HG02610 (cell line): ENCODE results near the gene CEMIP2.

ENCODE experiments used
- ATAC-seq: cut with Tn5 transposase; IDR thresholded peaks from one replicate; pipeline ENCODE4 v1.9.1; 2021; ENCODE audit warnings: mild to moderate bottlenecking, moderate library complexity; ENCODE audit not compliant: unreplicated experiment

Gene CEMIP2

GRCh38 chr9:71770170-71770569 is 1.9 kb upstream of the CEMIP2 start:
- no peak for ATAC-seq

- ATAC-seq: peak; percentile 30
Measured at GRCh38 chr9:71769175-71770161, 1.2 kb upstream of the CEMIP2 start.

- ATAC-seq: no peak
Measured at GRCh38 chr9:71767776-71768321, 464 bp downstream of the CEMIP2 start.

- no peak for ATAC-seq
Measured at GRCh38 chr9:71767163-71767775, 1.0 kb downstream of the CEMIP2 start.

GRCh38 chr9:71766663-71767062 is 1.6 kb downstream of the CEMIP2 start:
- peak; percentile 44 for ATAC-seq

GRCh38 chr9:71765693-71766092 is 2.6 kb downstream of the CEMIP2 start:
- ATAC-seq: no peak

GRCh38 chr9:71764891-71765290 is 3.4 kb downstream of the CEMIP2 start:
- ATAC-seq: no peak

GRCh38 chr9:71764463-71764862 is 3.9 kb downstream of the CEMIP2 start:
- no peak for ATAC-seq

- no peak for ATAC-seq
Measured at GRCh38 chr9:71763832-71764231, 4.5 kb downstream of the CEMIP2 start.

GRCh38 chr9:71762900-71763653 is 5.2 kb downstream of the CEMIP2 start:
- no peak for ATAC-seq

- no peak for ATAC-seq
Measured at GRCh38 chr9:71761938-71762353, 6.4 kb downstream of the CEMIP2 start.

- ATAC-seq: no peak
Measured at GRCh38 chr9:71760901-71761300, 7.4 kb downstream of the CEMIP2 start.

- no peak for ATAC-seq
Measured at GRCh38 chr9:71758785-71759184, 9.5 kb downstream of the CEMIP2 start.

GRCh38 chr9:71758277-71758676 is 10.0 kb downstream of the CEMIP2 start:
- ATAC-seq: no peak

GRCh38 chr9:71756753-71757152 is 11.6 kb downstream of the CEMIP2 start:
- no peak for ATAC-seq

- no peak for ATAC-seq
Measured at GRCh38 chr9:71755869-71756268, 12.4 kb downstream of the CEMIP2 start.

GRCh38 chr9:71755230-71755629 is 13.1 kb downstream of the CEMIP2 start:
- ATAC-seq: no peak

GRCh38 chr9:71754151-71754550 is 14.2 kb downstream of the CEMIP2 start:
- no peak for ATAC-seq

- no peak for ATAC-seq
Measured at GRCh38 chr9:71752928-71753327, 15.4 kb downstream of the CEMIP2 start.

GRCh38 chr9:71752352-71752751 is 16.0 kb downstream of the CEMIP2 start:
- no peak for ATAC-seq

GRCh38 chr9:71748280-71748743 is 20.0 kb downstream of the CEMIP2 start:
- ATAC-seq: no peak
